Heart left ventricle (tissue), 16 donors: ENCODE data around the gene RCL1. TPM values are rescaled to one million over a fixed set of nuclear protein-coding genes. Genes with fewer than 3 reads are reported as not detected.
A peak's percentile ranks its signal among the peaks of the same experiment; 100 is the strongest.

Source experiments
- ATAC-seq, 4 donors: fragments of 200-7000 bp; cut with Tn5 transposase; one replicate each; pipeline ENCODE4 v1.9.1; 2020 to 2022; ENCODE audit warnings: moderate library complexity in 4 of 4, mild to moderate bottlenecking in 3 of 4, moderate number of reproducible peaks in 1 of 4
- DNase-seq, 5 donors: peaks; one replicate each; pipeline ENCODE4 v3.0.0-alpha.2; 2020
- H3K27ac ChIP-seq, 12 donors: fragments of 200-600 bp; sonication (generic) in 4 of 12; one replicate each; pipeline versions ENCODE4 v1.5.0 to v1.8.0; 2016 to 2022; ENCODE audit warnings: mild to moderate bottlenecking in 2 of 12
- H3K27me3 ChIP-seq, 9 donors: fragments of 200-600 bp; sonication (generic) in 2 of 9; one replicate each; pipeline versions ENCODE4 v1.5.1 to v1.8.0; 2016 to 2022; ENCODE audit warnings: mild to moderate bottlenecking in 3 of 9
- H3K36me3 ChIP-seq, 9 donors: fragments of 200-600 bp; sonication (generic) in 2 of 9; one replicate each; pipeline versions ENCODE4 v1.5.0 to v1.8.0; 2018 to 2022; ENCODE audit warnings: mild to moderate bottlenecking in 2 of 9
- H3K4me1 ChIP-seq, 12 donors: fragments of 200-600 bp; sonication (generic) in 4 of 12; one replicate each; pipeline versions ENCODE4 v1.5.0 to v1.8.0; 2016 to 2022; ENCODE audit warnings: mild to moderate bottlenecking in 3 of 12
- H3K4me3 ChIP-seq, 12 donors: fragments of 200-600 bp; sonication (generic) in 4 of 12; one replicate each; pipeline versions ENCODE4 v1.5.0 to v1.8.0; 2017 to 2022; ENCODE audit warnings: mild to moderate bottlenecking in 9 of 12, moderate library complexity in 4 of 12
- H3K9me3 ChIP-seq, 12 donors: fragments of 200-600 bp; sonication (generic) in 4 of 12; one replicate each; pipeline versions ENCODE4 v1.5.0 to v1.8.0; 2016 to 2022; ENCODE audit warnings: mild to moderate bottlenecking in 1 of 12
- CTCF ChIP-seq, 12 donors: fragments of 200-600 bp; sonication (generic) in 4 of 12; IDR thresholded peaks; one replicate each; pipeline versions ENCODE4 v1.5.0 to v1.8.0; 2018 to 2022; ENCODE audit warnings: antibody characterized with exemption in 12 of 12, mild to moderate bottlenecking in 5 of 12
- POLR2A ChIP-seq, 2 donors: fragments of 450-650 bp; IDR thresholded peaks; one replicate each; pipeline ENCODE4 v1.6.1; 2017; ENCODE audit warnings: antibody characterized with exemption in 2 of 2, mild to moderate bottlenecking in 2 of 2, moderate library complexity in 2 of 2
- WGBS, 4 donors: extraction: QIAGEN DNeasy Blood & Tissue Kit in 2 of 4; methylation state at CpG; one replicate each; pipeline versions ENCODE4 v1.1.5 to v1.1.7; 2013 to 2018; 5-methylcytosine and 5-hydroxymethylcytosine counted together
- intact Hi-C, 10 donors: fragments of 100-400 bp; cut with DNase I; formaldehyde crosslinking; loops; one replicate each; pipeline versions ENCODE4 v1.11.1 to v1.14.2; 2022
- polyA plus RNA-seq, 2 donors: library from polyadenylated mRNA; stranded (reverse); fragments of 200-250 nt; gene quantifications; one replicate each; pipeline ENCODE4 v1.2.3, GENCODE V29; 2013
- total RNA-seq, 9 donors: library from RNA; depleted of rRNA in 2 of 9; stranded (reverse); fragments of >200 nt in 2 of 9; fragmentation: NEBNext Ultra II Directional in 3 of 9; extraction: Animal tissue kit (Norgen Biotek cat#: 25700) in 3 of 9; gene quantifications; one replicate each; pipeline versions ENCODE4 v1.1.0 to v1.2.4, GENCODE V29; 2016 to 2023
- donor health status: ischemic (EF 13 %, LVEDD 7.1; RV severe dilation, severe dysfunction).
- donor health status: healthy with polysubstance abuse.
- donor health status: DM: no; HTN: yes; CAD: no.
- donor health status: DM: no; HTN: no; CAD: no.
- donor health status: ischemic (EF 25% LVEDD 6.9; RV normal size, moderate dysfunction).
- donor health status: ischemic (EF 25% LVEDD 5.7; RV mildly dilated, moderate dysfunction).
- donor health status: healthy.
- donor health status: DM: yes; HTN: yes; CAD: no.
- donor health status: ischemic (EF 35%, LVEDD 5.7; RV mildly dilated, moderate dysfunction).
- donor health status: nonischemic (EF 11% LVEDD 7.7; RV severe dilation, severe dysfunction).
- donor health status: DM: yes; HTN: yes; CAD: no.
- donor health status: PGD.
- donor health status: ischemic (EF 29% LVEDD 5.4; RV normal size, mild dysfunction).
- donor health status: nonischemic (EF 23%, LVEDD 6.1; RV moderate dilation, normal function).

Gene RCL1
- total and polyA plus RNA-seq, 11 donors: 3.8 to 11.3 (median 7.2) TPM

GRCh38 chr9:4855841-4856240, 63.1 kb downstream of the RCL1 start:
- peaks cover 0 to 14% (median 0%) of the 10 kb centered on the region in 12 donors for H3K4me1 ChIP-seq
- WGBS, 4 donors: 77 to 92% (median 85%) methylated on average over 2 of the region's 2 CpGs
- TF ChIP-seq CTCF (IDR thresholded peaks at IDR 0.05) (no peak), POLR2A (IDR thresholded peaks at IDR 0.05) (no peak)
- H3K9me3 ChIP-seq: peaks cover 0 to 4% (median 0%) of the 10 kb centered on the region in 12 donors
- no peaks in the 10 kb centered on the region for H3K27me3 ChIP-seq
- peaks cover 2 to 48% (median 38%) of the 10 kb centered on the region in 9 donors for H3K36me3 ChIP-seq
- ATAC-seq (peak; percentile 23 to 73 (median 60)), DNase-seq (no peak)
- intact Hi-C loops: loop anchor here in 2 of 10 donors (5.0 to 10.0 kb wide), 4 partner anchors 59 to 129 kb away; partner anchors contain the start of gene JAK2 (in 1 of the 2)
- peak overlapping the region in 2 of 12 donors; percentile 46 to 47 for H3K27ac ChIP-seq
- H3K4me3 ChIP-seq: no peak overlapping the region

GRCh38 chr9:4857163-4857810, 64.5 kb downstream of the RCL1 start:
- no peak overlapping the region for H3K27ac ChIP-seq
- intact Hi-C loops: loop anchor here in 2 of 10 donors (5.0 to 10.0 kb wide), 4 partner anchors 58 to 128 kb away; partner anchors contain the start of gene JAK2 (in 1 of the 2)
- ATAC-seq: no peak
- TF ChIP-seq CTCF (IDR thresholded peaks at IDR 0.05) (no peak), POLR2A (IDR thresholded peaks at IDR 0.05) (no peak)
- 80 to 90% (median 83%) methylated on average over 8 of the region's 8 CpGs for WGBS, 4 donors
- peaks cover 0 to 4% (median 0%) of the 10 kb centered on the region in 12 donors for H3K9me3 ChIP-seq
- H3K27me3 ChIP-seq: no peaks in the 10 kb centered on the region
- no peak for DNase-seq
- H3K4me3 ChIP-seq: no peak overlapping the region
- H3K4me1 ChIP-seq: peaks cover 0 to 15% (median 0%) of the 10 kb centered on the region in 12 donors
- peaks cover 2 to 50% (median 32%) of the 10 kb centered on the region in 9 donors for H3K36me3 ChIP-seq

- Histone ChIP-seq H3K27me3 (no peaks in the 10 kb centered on the region), H3K4me1 (peaks cover 0 to 26% (median 1%) of the 10 kb centered on the region in 12 donors), H3K4me3 (no peak overlapping the region), H3K36me3 (peaks cover 2 to 35% (median 19%) of the 10 kb centered on the region in 9 donors), H3K9me3 (peaks cover 0 to 4% (median 0%) of the 10 kb centered on the region in 12 donors), H3K27ac (no peak overlapping the region)
- TF ChIP-seq POLR2A (IDR thresholded peaks at IDR 0.05) (no peak), CTCF (IDR thresholded peaks at IDR 0.05) (no peak)
- ATAC-seq (no peak), DNase-seq (no peak)
- 95 to 99% (median 96%) methylated on average over 6 of the region's 6 CpGs for WGBS, 4 donors
- intact Hi-C loops: loop anchor here in 2 of 10 donors (5.0 to 10.0 kb wide), 4 partner anchors 56 to 126 kb away; partner anchors contain the start of gene JAK2 (in 1 of the 2)
These were observed 66.3 kb downstream of the RCL1 start for GRCh38 chr9:4859035-4859434.

GRCh38 chr9:4860383-4860782, 67.6 kb downstream of the RCL1 start:
- WGBS, 4 donors: 71 to 96% (median 77%) methylated on average over 2 of the region's 2 CpGs
- no peak for TF ChIP-seq CTCF (IDR thresholded peaks at IDR 0.05)
- no peak for TF ChIP-seq POLR2A (IDR thresholded peaks at IDR 0.05)
- intact Hi-C loops: no loop called here
- H3K27ac ChIP-seq: no peak overlapping the region
- H3K4me1 ChIP-seq: peaks cover 0 to 21% (median under 1%) of the 10 kb centered on the region in 12 donors
- no peaks in the 10 kb centered on the region for H3K27me3 ChIP-seq
- no peak overlapping the region for H3K4me3 ChIP-seq
- DNase-seq (no peak), ATAC-seq (no peak)
- H3K9me3 ChIP-seq: peaks cover 0 to 4% (median 0%) of the 10 kb centered on the region in 12 donors
- H3K36me3 ChIP-seq: peaks cover 2 to 37% (median 19%) of the 10 kb centered on the region in 9 donors
